Measurements from ENCODE around the gene OR4M2.
"Not testable (repeated sequence)": the region's sequence is repeated elsewhere in the genome, so short reads cannot be mapped to it uniquely, and the experiment has no call there.

Gene OR4M2, protein sequence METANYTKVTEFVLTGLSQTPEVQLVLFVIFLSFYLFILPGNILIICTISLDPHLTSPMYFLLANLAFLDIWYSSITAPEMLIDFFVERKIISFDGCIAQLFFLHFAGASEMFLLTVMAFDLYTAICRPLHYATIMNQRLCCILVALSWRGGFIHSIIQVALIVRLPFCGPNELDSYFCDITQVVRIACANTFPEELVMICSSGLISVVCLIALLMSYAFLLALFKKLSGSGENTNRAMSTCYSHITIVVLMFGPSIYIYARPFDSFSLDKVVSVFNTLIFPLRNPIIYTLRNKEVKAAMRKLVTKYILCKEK

DNA sequence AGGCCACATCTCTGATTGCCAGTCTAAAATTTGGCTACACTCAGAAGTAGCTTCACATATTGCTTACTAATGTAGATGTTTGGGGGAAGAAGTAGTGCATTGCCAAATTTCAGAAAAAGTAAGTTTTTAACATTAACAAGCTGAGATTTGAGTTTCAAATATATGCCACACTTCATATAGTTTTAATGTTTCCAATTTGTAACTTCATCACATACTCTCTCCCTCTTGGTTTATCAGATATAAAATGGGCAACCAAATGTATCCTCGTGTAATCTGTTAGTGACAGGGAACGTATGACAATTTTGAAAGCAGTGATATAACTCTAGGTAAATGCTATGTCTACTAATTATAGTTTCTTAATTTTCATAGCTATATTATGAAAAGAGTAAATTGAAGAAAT lies at the start of gene OR4M2:
Gene OR4M2 (plus strand): TSS at position 301 of the 400 bp plus-strand sequence. CDS start 98 bp downstream, at position 399.
- in situ Hi-C loops (cut with MboI; ENCODE audit: low sequenced_read_pairs) = not testable (repeated sequence)

DNA sequence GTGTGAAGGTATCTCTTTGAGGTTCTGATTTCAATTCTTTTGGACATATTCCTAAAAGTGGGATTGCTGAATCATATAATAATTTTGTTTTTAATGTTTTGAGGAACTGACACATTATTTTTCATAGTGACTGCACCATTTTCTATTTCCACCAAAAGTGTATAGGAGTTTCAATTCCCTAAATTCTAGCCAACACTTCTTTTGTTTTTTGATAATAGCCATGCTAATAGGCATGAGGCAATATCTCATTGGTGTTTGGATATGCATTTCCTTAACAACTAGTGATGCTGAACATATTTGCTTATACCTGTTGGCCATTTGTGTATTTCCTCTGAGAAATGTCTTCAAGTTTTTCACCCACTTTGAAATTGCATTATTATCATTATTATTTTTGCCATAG lies 11.1 kb upstream of the OR4M2 start:
- in situ Hi-C loops (cut with MboI; ENCODE audit: low sequenced_read_pairs) = not testable (repeated sequence)

DNA sequence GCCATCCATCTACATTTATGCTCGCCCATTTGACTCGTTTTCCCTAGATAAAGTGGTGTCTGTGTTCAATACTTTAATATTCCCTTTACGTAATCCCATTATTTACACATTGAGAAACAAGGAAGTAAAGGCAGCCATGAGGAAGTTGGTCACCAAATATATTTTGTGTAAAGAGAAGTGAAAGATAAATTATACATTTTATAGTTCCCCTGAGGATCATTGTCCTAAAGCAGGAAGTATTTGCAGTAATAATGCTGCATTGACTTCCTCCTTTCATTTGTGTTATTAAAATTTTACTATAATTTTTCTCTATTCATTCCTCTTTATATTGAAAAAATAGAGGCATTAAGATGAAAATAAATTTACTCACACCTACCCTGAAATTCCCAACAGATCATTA lies 1.1 kb downstream of the OR4M2 start:
- in situ Hi-C loops (cut with MboI; ENCODE audit: low sequenced_read_pairs) = not testable (repeated sequence)

DNA sequence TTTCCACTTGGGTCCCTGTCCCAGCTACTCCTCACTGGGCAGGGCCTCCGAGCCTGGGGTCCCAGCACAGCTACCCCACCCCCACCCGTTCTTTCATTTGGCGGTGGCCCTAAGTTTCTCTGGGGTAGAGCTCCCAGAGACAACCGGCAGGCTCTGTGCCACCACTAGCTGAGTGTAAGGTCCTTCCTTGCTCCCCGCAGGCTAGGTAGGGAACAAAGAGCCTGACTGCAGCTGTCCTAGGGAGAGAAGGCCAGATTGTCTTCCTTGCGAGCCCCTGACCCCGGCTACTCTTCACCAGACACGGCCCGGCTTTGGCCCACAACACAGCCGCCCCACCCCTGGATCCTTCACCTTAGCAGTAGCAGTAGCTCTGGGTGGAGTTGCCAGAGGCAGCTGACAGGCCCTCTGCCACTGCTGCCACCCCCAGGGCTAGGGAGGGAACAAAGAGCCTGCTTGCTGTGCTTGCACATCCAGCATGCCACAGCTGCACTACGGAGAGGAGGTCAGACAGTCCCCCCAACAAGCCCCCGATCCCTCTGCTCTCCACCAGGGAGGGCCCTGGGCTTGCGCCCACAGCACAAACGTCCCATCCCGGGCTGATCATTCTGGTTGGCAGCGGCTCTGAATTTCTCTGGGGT lies 18.4 kb downstream of the OR4M2 start:
- in situ Hi-C loops (cut with MboI; ENCODE audit: low sequenced_read_pairs) = not testable (repeated sequence)

DNA sequence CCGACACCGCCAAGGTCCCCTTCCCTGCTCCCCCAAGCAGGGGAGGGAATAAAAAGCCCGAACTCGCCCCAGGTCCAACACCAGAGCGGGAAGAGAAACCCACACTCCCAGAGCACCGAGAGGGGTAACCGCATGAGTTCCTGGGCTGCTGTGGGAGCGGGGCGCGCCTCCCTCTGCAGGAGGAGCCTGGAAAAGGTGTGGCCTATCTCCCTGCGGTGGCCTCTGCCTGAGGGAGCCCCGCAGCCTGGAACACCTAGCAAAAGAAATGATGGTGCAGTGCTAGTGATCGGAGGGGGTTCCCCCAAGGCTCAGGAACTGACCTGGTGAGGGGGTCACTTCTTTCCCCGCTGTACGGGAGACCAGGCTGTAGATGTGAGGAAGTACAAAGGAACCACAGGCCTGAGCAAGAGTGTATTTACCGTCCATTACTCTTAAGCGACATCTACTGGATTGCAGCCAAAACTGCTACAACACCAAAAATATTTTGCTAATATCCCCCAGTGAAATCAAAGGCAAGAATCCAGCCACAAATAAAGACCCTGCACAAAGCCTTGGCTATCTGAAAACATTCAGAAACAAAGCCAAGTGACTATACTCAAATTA lies 19.1 kb downstream of the OR4M2 start:
- in situ Hi-C loops (cut with MboI; ENCODE audit: low sequenced_read_pairs) = not testable (repeated sequence)

DNA sequence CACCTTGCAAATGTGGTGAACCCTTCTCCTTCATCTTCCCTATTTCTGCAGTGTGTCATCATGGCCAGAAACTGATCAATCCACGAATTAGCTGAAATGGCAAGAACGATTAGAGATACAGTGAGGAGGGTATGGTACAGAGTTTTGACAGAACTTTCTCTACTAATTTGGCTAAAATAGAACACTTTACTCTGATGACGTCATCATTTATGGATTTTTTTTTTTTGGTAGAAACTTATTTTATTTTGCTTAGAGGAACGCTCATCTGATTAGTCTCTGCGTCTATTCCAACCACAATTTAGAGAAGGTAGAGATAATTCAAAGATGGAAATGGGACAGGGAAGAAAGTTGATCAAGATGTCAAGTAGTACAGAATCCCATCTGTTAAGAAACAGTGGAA lies 41.7 kb downstream of the OR4M2 start:
- in situ Hi-C loops (cut with MboI; ENCODE audit: low sequenced_read_pairs) = not testable (repeated sequence)

Data from HL-60/S4 treated with retinoic acid at 250 ng/mL for 4 days and 3 days (cell line).